Measurements from ENCODE around the gene CRELD2.

Gene CRELD2

GRCh38 chr22:49930596-49931412 is 12.4 kb downstream of the CRELD2 start:
- peak; percentile 86 for DNase-seq (ENCODE audit: low spot score)

- no peak for DNase-seq (ENCODE audit: low spot score)
Measured at GRCh38 chr22:49933236-49934159, 15.1 kb downstream of the CRELD2 start.

GRCh38 chr22:49934160-49934890 is 15.9 kb downstream of the CRELD2 start:
- DNase-seq (ENCODE audit: low spot score), result no peak

GRCh38 chr22:49934891-49935557 is 16.6 kb downstream of the CRELD2 start:
- DNase-seq (ENCODE audit: low spot score), result peak; percentile 59

- no peak for DNase-seq (ENCODE audit: low spot score)
Measured at GRCh38 chr22:49935561-49935960, 17.1 kb downstream of the CRELD2 start.

GRCh38 chr22:49936018-49936972 is 17.9 kb downstream of the CRELD2 start:
- peak; percentile 91 for DNase-seq (ENCODE audit: low spot score)

GRCh38 chr22:49936973-49937757 is 18.7 kb downstream of the CRELD2 start:
- DNase-seq (ENCODE audit: low spot score), result no peak

GRCh38 chr22:49937758-49938564 is 19.5 kb downstream of the CRELD2 start:
- no peak for DNase-seq (ENCODE audit: low spot score)

GRCh38 chr22:49938565-49939136 is 20.2 kb downstream of the CRELD2 start:
- DNase-seq (ENCODE audit: low spot score), result no peak

GRCh38 chr22:49941507-49942316 is 23.3 kb downstream of the CRELD2 start:
- DNase-seq (ENCODE audit: low spot score), result no peak

GRCh38 chr22:49942565-49943404 is 24.4 kb downstream of the CRELD2 start:
- no peak for DNase-seq (ENCODE audit: low spot score)

GRCh38 chr22:49943405-49943765 is 25.0 kb downstream of the CRELD2 start:
- DNase-seq (ENCODE audit: low spot score), result no peak

- no peak for DNase-seq (ENCODE audit: low spot score)
Measured at GRCh38 chr22:49943771-49944398, 25.5 kb downstream of the CRELD2 start.

GRCh38 chr22:49944399-49944891 is 26.0 kb downstream of the CRELD2 start:
- DNase-seq (ENCODE audit: low spot score), result no peak

- DNase-seq (ENCODE audit: low spot score), result peak; percentile 88
Measured at GRCh38 chr22:49945042-49945794, 26.8 kb downstream of the CRELD2 start.
